AG09309 (cell line): Measurements from ENCODE around the gene ANKRD31.

ENCODE experiments used
- DNase-seq: peaks from one replicate; pipeline ENCODE4 v3.0.0-alpha.2; 2010; ENCODE audit warnings: low read depth
- H3K4me3 ChIP-seq: 2 replicates; pipeline ENCODE4 v1.5.1; 2011; ENCODE audit warnings: mild to moderate bottlenecking, low read depth, low read length, moderate library complexity; ENCODE audit not compliant: control insufficient read depth
- CTCF ChIP-seq: IDR thresholded peaks from 2 replicates; pipeline ENCODE4 v1.5.1; 2011; ENCODE audit warnings: mild to moderate bottlenecking, low read depth, low read length, inconsistent platforms; ENCODE audit not compliant: insufficient read depth, control insufficient read depth; ENCODE audit errors: missing control alignments

ANKRD31 gene

GRCh38 chr5:75028090-75028489 is 208.6 kb downstream of the ANKRD31 start:
- no peak for DNase-seq
- H3K4me3 ChIP-seq: no peak overlapping the region
- TF ChIP-seq CTCF: no peak

- no peak for TF ChIP-seq CTCF
- no peak for DNase-seq
- H3K4me3 ChIP-seq: no peak overlapping the region
Observed at GRCh38 chr5:75023368-75024159, 213.1 kb downstream of the ANKRD31 start.

- no peak for DNase-seq
- no peak overlapping the region for H3K4me3 ChIP-seq
- no peak for TF ChIP-seq CTCF
Observed at GRCh38 chr5:75021800-75022199, 214.9 kb downstream of the ANKRD31 start.

GRCh38 chr5:75021219-75021618 is 215.5 kb downstream of the ANKRD31 start:
- DNase-seq: no peak
- no peak overlapping the region for H3K4me3 ChIP-seq
- no peak for TF ChIP-seq CTCF

- H3K4me3 ChIP-seq: no peak overlapping the region
- no peak for DNase-seq
- no peak for TF ChIP-seq CTCF
Observed at GRCh38 chr5:75020016-75020656, 216.5 kb downstream of the ANKRD31 start.

- DNase-seq: no peak
- H3K4me3 ChIP-seq: no peak overlapping the region
- TF ChIP-seq CTCF: no peak
Observed at GRCh38 chr5:75018805-75019587, 217.7 kb downstream of the ANKRD31 start.
